Mesodermal cell (in vitro differentiated cells): Measurements from ENCODE around the gene DNAJC27. TPM values are rescaled to one million over a fixed set of nuclear protein-coding genes. Genes with fewer than 3 reads are reported as not detected.
"Not testable (repeated sequence)": the region's sequence is repeated elsewhere in the genome, so short reads cannot be mapped to it uniquely, and the experiment has no call there.

ENCODE experiments used
- H3K27ac ChIP-seq: 2 replicates; pipeline ENCODE4 v1.7.0; 2013; ENCODE audit warnings: mild to moderate bottlenecking, low read depth, low read length, moderate library complexity; ENCODE audit not compliant: severe bottlenecking
- H3K36me3 ChIP-seq: 2 replicates; pipeline ENCODE4 v1.7.1; 2013; ENCODE audit warnings: mild to moderate bottlenecking, low read length, moderate library complexity; ENCODE audit not compliant: control insufficient read depth, insufficient read depth
- H3K4me1 ChIP-seq: one replicate; pipeline ENCODE4 v1.7.1; 2013; ENCODE audit warnings: mild to moderate bottlenecking, low read length; ENCODE audit not compliant: insufficient read depth, control insufficient read depth, poor library complexity, severe bottlenecking
- H3K4me3 ChIP-seq: 2 replicates; pipeline ENCODE4 v1.7.0; 2013; ENCODE audit warnings: low read length, control low read depth, mild to moderate bottlenecking; ENCODE audit not compliant: insufficient read depth, poor library complexity, severe bottlenecking; ENCODE audit errors: extremely low read depth
- H3K9me3 ChIP-seq: 2 replicates; pipeline ENCODE4 v1.7.1; 2013; ENCODE audit warnings: mild to moderate bottlenecking, low read length, moderate library complexity; ENCODE audit not compliant: control insufficient read depth
- WGBS, 2 experiments: methylation state at CpG; one replicate each; pipeline ENCODE4 v1.1.5; 2013; ENCODE audit warnings: missing lambda C conversion rate in 2 of 2; ENCODE audit not compliant: insufficient coverage in 2 of 2; 5-methylcytosine and 5-hydroxymethylcytosine counted together
- polyA plus RNA-seq, 2 experiments: library from polyadenylated mRNA; stranded (reverse); fragments of 50-300 nt; gene quantifications; one replicate each; pipeline ENCODE4 v1.2.3, GENCODE V29; 2013

The DNAJC27 gene
- polyA plus RNA-seq (2013, experiment 1 of 2): 3.9 TPM
- 3.9 TPM for polyA plus RNA-seq (2013, experiment 2 of 2)

DNA sequence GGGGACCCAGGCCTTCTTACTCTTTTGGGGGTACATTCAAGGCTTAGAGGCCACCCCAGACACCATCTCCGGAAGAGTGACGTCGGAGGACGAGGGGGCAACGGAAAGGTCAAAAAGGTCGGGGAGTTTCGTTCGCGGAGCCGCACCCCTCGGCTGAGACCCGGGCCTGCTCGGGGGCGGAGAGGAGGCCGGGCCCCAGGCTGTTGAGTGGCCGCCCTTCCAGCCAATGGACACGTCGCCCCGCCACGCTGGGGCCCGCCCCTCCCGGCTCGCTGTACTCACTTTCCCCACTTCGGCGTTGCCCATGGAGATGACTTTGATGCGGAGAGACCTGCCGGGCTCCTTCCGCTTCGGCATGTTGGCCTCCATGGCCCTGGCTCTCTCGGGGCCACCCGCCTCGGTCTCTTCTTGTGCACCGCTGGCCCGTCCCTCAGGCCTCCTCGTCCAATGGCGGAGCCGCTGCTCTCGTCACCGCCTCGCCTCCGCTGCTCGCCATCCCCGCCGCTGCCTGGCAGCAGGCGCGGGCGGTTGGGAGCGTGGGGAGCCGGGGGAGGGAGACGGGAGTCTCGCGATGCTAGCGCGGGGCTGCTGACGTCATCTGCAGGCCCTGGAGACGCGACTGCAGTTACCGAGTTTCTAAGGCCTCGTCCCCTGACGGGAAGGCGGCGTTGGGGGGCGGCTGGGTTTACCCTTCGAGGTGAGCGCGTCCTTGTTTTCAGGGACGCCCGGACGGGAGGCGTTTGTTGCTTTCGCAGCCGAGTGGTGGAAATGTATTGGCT, at the start of gene DNAJC27:
TSS of gene DNAJC27 (minus strand) at position 420 of the 779 bp plus-strand sequence. CDS start at position 369, 51 bp downstream.
- H3K4me1 ChIP-seq: no peaks in the 10 kb centered on the region
- peak within 1 kb of the TSS; percentile 84 for H3K4me3 ChIP-seq
- H3K36me3 ChIP-seq: peaks cover 4% of the 10 kb centered on the region
- H3K27ac ChIP-seq: peak within 1 kb of the TSS; percentile 99
- 0 to 1% methylated on average over 50 to 64 of the region's 72 CpGs for WGBS, 2 experiments
- H3K9me3 ChIP-seq: no peaks in the 10 kb centered on the region

DNA sequence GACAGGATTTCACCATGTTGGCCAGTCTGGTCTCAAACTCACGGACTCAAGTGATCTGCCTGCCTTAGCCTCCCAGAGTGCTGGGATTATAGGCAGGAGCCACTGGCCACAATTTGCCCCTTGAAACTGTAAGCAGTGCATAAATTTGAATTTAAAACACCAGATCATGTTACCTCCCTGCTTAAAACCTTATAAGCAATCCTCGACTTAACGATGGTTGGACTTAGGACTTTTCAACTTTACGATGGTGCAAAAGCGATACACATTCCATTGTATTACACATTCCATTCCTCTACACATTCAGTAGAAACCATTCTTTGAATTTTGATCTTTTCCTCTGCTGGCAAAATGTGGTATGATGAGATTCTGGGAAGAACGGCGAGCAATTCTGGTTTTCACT, 46.9 kb upstream of the DNAJC27 start:
- no peak overlapping the region for H3K27ac ChIP-seq
- H3K9me3 ChIP-seq: no peaks in the 10 kb centered on the region
- H3K4me3 ChIP-seq: no peak overlapping the region
- H3K36me3 ChIP-seq: no peaks in the 10 kb centered on the region
- no peaks in the 10 kb centered on the region for H3K4me1 ChIP-seq
- 91% methylated on average over 4 to 5 of the region's 7 CpGs for WGBS, 2 experiments

DNA sequence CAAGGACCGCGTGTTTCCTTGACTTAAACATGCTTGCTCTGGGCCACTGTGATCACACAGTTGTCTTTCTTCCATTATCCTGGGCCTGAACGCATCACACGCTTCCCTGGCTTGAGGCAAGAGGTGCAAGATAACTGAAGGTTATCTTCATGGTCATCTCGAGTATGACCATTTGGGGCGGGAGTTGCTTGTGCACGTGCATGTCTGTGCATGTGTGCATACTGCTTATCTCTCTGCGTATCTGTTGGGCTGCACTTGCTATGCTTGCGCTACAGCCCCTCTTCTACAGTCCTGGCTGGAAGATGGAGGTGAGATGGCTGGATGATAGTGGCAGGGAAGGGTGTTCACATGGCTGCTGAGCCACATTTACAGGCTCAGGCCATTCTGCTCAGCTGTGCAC, 42.9 kb upstream of the DNAJC27 start:
- no peaks in the 10 kb centered on the region for H3K36me3 ChIP-seq
- no peaks in the 10 kb centered on the region for H3K9me3 ChIP-seq
- WGBS, 2 experiments: 93 to 100% methylated on average over 7 to 8 of the region's 9 CpGs
- H3K4me1 ChIP-seq: no peaks in the 10 kb centered on the region
- H3K27ac ChIP-seq: no peak overlapping the region
- H3K4me3 ChIP-seq: no peak overlapping the region

DNA sequence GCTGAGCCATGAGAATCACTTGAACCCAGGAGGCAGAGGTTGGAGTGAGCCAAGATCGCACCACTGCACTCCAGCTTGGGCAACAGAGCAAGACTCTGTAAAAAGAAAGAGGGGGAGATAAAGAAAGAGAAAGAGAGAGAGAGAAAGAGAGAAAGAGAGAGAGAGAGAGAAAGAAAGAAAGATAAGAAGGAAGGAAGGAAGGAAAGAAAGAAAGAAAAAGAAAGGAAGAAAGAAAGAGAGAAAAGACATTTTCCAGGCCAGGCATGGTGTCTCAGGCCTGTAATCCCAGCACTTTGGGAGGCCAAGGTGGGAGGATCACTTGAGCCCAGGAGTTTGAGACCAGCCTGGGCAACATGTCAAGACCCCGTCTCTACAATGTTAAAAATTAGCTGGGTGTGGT, 39.6 kb upstream of the DNAJC27 start:
- not testable (repeated sequence) for H3K4me1 ChIP-seq, H3K36me3 ChIP-seq, H3K9me3 ChIP-seq, H3K27ac ChIP-seq, H3K4me3 ChIP-seq
- 93 to 100% methylated on average over 1 of the region's 2 CpGs for WGBS, 2 experiments

DNA sequence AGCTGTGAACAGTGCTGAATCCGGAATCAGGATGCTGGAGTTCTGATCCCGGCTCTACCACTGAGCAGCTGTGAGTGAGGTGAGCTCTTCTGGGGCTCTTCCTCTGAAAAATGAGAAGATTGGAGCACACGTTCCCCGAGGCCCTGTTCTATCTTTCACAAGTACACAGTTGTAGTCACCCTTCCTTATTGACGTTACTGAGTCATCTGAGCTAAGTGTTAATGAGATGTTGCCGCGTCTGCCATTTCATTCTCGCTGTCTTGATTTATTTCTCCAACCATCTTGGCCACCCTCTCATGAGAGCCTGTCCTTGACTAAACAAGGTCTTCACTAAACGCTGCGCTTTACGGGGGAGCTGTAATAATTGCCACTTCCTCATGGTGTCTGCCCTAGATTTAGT, 38.2 kb upstream of the DNAJC27 start:
- 83 to 90% methylated on average over 10 to 11 of the region's 11 CpGs for WGBS, 2 experiments
- Histone ChIP-seq H3K36me3 (no peaks in the 10 kb centered on the region), H3K9me3 (no peaks in the 10 kb centered on the region), H3K4me1 (no peaks in the 10 kb centered on the region), H3K27ac (no peak overlapping the region), H3K4me3 (no peak overlapping the region)

DNA sequence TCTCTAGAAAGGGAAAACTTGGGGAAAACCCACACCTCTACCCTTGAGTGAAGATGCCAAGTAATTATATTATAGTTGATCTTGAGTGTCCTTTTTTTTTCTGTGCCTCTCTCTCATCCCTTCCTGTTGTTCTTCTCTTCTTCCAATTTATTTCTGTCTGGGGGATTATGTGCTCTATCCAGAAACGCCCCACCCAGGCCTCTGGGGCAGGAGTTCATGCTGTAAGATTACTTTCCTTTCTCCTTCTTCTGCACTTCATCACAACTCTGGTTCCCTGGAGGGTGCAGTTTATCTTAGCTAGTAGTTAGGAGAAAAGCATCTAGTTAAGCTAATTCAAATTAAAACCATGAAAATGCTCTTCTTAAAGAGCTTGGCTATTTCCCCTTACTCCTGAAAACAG, 30.3 kb upstream of the DNAJC27 start:
- 100% methylated on average over 1 of the region's 1 CpG; no CpG with 5 or more reads in 1 of the 2 experiments for WGBS, 2 experiments
- Histone ChIP-seq H3K4me1 (peaks cover 2% of the 10 kb centered on the region), H3K36me3 (no peaks in the 10 kb centered on the region), H3K27ac (no peak overlapping the region), H3K9me3 (no peaks in the 10 kb centered on the region), H3K4me3 (no peak overlapping the region)

DNA sequence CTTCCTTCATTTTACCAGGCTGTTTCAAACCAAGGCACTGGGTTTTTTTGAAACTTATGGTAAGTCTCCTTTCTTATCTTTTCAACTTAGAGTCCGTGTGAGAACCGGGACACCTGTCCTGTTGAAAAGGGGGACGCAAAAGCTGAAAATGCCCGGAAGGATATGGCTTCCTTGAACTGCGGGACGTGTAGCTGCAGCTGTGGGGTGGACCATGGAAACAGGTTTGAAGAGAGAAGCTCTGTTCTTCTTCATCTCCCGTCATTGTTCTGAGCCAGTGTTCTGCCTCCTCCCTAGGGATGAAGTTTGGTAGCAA, 29.5 kb upstream of the DNAJC27 start:
- H3K4me1 ChIP-seq: peaks cover 5% of the 10 kb centered on the region
- no peaks in the 10 kb centered on the region for H3K36me3 ChIP-seq
- H3K4me3 ChIP-seq: no peak overlapping the region
- 91 to 95% methylated on average over 6 to 7 of the region's 7 CpGs for WGBS, 2 experiments
- H3K27ac ChIP-seq: no peak overlapping the region
- H3K9me3 ChIP-seq: no peaks in the 10 kb centered on the region

DNA sequence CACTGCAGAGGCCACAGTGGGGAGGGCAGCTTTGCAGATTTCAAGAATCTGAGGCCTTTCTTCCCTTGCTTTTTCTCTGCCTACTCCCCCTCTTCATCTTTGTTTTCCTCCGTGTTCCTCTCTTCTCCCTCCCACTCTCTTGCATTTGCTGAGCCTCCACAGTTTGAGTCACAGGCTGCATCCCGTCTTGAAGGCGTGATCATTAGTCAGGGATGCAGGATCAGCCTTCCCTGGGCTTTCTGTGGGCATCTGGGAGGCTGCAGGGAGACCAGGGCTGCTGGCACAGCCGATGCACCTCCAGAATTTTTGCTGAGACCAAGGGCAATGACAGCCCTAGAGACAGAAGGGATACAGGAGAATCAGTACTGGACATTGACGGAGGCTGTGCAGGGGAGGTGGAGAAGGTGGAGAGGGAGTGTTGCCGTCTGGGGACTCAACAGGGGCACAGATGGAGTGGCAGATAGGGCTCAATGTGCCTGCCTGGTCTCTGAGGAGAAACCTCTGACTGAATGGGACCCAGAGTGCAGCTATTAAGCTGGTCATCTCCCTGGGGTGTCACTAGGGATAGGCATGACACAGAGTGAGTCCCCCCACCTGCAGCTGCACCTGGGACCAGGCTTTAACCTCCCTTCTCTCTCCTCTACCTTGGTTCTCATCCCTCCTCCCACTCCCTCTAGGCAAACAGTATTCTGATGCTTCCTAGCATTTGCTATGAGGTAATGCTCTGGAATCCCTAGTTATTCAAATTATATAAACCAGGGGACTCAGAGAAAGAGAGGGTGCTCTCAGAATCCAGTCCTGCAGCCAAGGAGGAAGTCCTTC, 29.0 kb upstream of the DNAJC27 start:
- Histone ChIP-seq H3K4me1 (peaks cover 5% of the 10 kb centered on the region), H3K4me3 (no peak overlapping the region), H3K27ac (no peak overlapping the region), H3K36me3 (no peaks in the 10 kb centered on the region), H3K9me3 (no peaks in the 10 kb centered on the region)
- 62 to 64% methylated on average over 5 to 6 of the region's 6 CpGs for WGBS, 2 experiments

DNA sequence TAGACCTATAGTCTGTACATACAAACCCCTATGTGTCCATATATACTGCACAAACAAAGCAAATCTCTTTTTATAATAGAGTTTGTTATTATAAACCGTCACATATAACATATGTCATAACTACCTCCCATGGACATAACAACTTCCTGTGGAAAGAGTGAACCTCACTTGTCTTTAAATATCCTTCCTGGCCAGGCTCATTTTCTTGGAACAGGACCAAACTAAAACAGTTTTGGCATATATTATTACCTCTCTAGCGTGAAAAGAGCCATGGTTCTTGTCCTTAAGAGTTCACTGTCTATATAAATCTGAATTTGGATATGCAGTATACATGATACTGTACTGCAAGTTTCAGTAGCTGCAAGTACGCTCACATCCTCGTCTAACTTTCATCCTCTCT, 28.3 kb upstream of the DNAJC27 start:
- Histone ChIP-seq H3K9me3 (no peaks in the 10 kb centered on the region), H3K36me3 (no peaks in the 10 kb centered on the region), H3K4me1 (peaks cover 5% of the 10 kb centered on the region), H3K4me3 (no peak overlapping the region), H3K27ac (no peak overlapping the region)
- WGBS, 2 experiments: no CpG with 5 or more reads among the region's 4 CpGs

DNA sequence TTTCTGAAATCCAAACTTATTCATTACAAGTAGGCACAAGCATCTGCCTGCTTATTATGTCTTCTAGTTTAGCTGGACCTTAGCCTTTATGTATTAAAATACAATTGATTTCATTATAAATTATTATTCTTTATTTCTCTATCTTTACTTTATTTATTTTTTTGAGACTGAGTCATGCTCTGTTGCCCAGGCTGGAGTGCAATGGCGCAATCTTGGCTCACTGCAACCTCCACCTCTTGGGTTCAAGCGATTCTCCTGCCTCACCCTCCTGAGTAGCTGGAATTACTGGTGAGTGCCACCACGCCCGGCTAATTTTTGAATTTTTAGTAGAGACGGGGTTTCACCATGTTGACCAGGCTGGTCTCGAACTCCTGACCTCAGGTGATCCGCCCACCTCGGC, 27.3 kb upstream of the DNAJC27 start:
- not testable (repeated sequence) for H3K36me3 ChIP-seq, H3K9me3 ChIP-seq, H3K4me1 ChIP-seq, H3K27ac ChIP-seq, H3K4me3 ChIP-seq
- 80 to 100% methylated on average over 1 to 2 of the region's 8 CpGs for WGBS, 2 experiments
